Psoas muscle (tissue), 8 donors: ENCODE data around the gene REC114. TPM values are rescaled to one million over a fixed set of nuclear protein-coding genes. Genes with fewer than 3 reads are reported as not detected.

ENCODE experiments used
- ATAC-seq, 4 donors: fragments of 200-7000 bp; cut with Tn5 transposase; one replicate each; pipeline ENCODE4 v1.9.1; 2020; ENCODE audit warnings: moderate library complexity in 3 of 4, mild to moderate bottlenecking in 2 of 4
- DNase-seq, 2 donors: peaks; one replicate each; pipeline ENCODE4 v3.0.0-alpha.2; 2020
- H3K27ac ChIP-seq: fragments of 200-600 bp; one replicate; pipeline ENCODE4 v1.8.0; 2022
- H3K27me3 ChIP-seq, 3 donors: fragments of 200-600 bp in 1 of 3; one replicate each; pipeline versions ENCODE4 v1.6.1 to v1.8.0; 2013 to 2022; ENCODE audit warnings: low read length in 2 of 3, mild to moderate bottlenecking in 2 of 3, moderate library complexity in 1 of 3; ENCODE audit not compliant: insufficient read depth in 3 of 3
- H3K36me3 ChIP-seq, 2 donors: fragments of 200-600 bp in 1 of 2; one replicate each; pipeline versions ENCODE4 v1.6.1 to v1.8.0; 2013 to 2022; ENCODE audit warnings: low read depth in 1 of 2, mild to moderate bottlenecking in 1 of 2, moderate library complexity in 1 of 2; ENCODE audit not compliant: insufficient read depth in 1 of 2
- H3K4me1 ChIP-seq: fragments of 200-600 bp; one replicate; pipeline ENCODE4 v1.8.0; 2022
- H3K4me3 ChIP-seq: fragments of 200-600 bp; one replicate; pipeline ENCODE4 v1.8.0; 2022; ENCODE audit warnings: mild to moderate bottlenecking
- H3K9me3 ChIP-seq: fragments of 200-600 bp; one replicate; pipeline ENCODE4 v1.8.0; 2022
- WGBS, 3 donors: extraction: QIAGEN DNeasy Blood & Tissue Kit; methylation state at CpG; one replicate each; pipeline versions ENCODE4 v1.1.6 to v1.1.7; 2013; 5-methylcytosine and 5-hydroxymethylcytosine counted together
- intact Hi-C, 2 donors: fragments of 100-400 bp; cut with DNase I; formaldehyde crosslinking; loops; one replicate each; pipeline versions ENCODE4 v1.11.0 to v1.14.2; 2022
- long read RNA-seq, 2 donors: library from polyadenylated mRNA; unstranded; transcript quantifications; one replicate each; pipeline ENCODE4 v2.0.0, GENCODE V29; 2021
- polyA plus RNA-seq, 3 donors: library from polyadenylated mRNA; stranded (reverse); fragments of 200-250 nt; gene quantifications; one replicate each; pipeline ENCODE4 v1.2.3, GENCODE V29; 2013
- total RNA-seq, 4 donors: library from RNA; stranded (reverse); fragmentation: NEBNext Ultra II Directional in 2 of 4; extraction: Animal tissue kit (Norgen Biotek cat#: 25700) in 2 of 4; gene quantifications; one replicate each; pipeline versions ENCODE4 v1.2.1 to v1.2.4, GENCODE V29; 2021 to 2023
- TF ChIP-seq, protein P1 (sequence below): fragments of 200-600 bp; IDR thresholded peaks from one replicate; pipeline ENCODE4 v1.8.0; 2022; ENCODE audit warnings: antibody characterized with exemption
- donor health status: healthy with polysubstance abuse.
- donor health status: DM: no; HTN: no; CAD: no; lungs with moderate emphysema.
- donor health status: Bipolar disorder and iron deficiency.
- donor health status: healthy.
- donor health status: DM: yes; HTN: yes; CAD: no.
- donor health status: DM: no; HTN: no; CAD: no.
- donor health status: DM: no; HTN: no; CAD: no.
- donor health status: DM: yes; HTN: yes; CAD: no.

The REC114 gene, protein sequence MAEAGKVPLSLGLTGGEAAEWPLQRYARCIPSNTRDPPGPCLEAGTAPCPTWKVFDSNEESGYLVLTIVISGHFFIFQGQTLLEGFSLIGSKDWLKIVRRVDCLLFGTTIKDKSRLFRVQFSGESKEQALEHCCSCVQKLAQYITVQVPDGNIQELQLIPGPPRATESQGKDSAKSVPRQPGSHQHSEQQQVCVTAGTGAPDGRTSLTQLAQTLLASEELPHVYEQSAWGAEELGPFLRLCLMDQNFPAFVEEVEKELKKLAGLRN
- total RNA-seq (not detected), polyA plus RNA-seq (not detected)
- long read RNA-seq, donor 1: 0 reads
- long read RNA-seq, donor 2: 0 reads

DNA sequence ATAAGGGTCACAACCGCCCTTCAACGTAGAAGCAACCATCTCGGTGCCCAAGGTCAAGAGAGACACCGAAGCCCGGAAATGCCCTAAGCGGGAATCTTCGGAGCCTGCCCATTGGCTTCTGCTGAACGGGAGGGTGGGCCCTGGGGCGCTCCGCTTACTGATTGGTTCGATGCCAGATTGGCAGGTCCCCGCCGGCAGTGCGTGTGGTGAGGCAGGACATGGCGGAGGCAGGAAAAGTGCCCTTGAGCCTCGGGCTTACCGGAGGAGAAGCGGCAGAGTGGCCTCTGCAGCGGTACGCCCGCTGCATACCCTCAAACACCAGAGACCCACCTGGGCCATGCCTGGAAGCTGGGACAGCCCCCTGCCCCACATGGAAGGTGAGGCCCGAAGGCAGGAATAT lies at the start of gene REC114:
Gene REC114, plus strand, starts transcription at position 197 of the 400 bp plus-strand sequence. Its CDS starts 22 bp downstream, at position 219.
- ATAC-seq: no peak

DNA sequence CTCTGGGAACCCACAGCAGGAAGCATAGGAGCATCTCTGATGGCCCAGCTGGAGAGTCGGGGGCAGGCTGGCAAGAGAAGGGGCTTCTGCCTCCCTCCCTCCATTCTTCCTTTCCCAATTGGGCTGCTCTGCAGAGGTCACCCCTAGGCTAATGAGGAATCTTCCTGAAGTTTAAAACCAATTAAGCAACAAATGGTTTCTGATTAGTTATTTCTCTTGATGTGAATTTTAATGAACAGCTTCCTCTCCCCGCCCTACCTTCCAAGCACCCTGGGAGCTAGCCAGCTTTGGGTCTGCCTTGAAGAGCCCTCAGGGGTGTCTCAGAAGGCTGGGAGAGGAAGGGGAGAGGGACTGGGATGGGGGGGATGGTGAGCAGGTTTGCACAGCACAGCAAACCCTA lies 49.6 kb upstream of the REC114 start:
- intact Hi-C loops: no loop called here
- TF ChIP-seq, protein P1, sequence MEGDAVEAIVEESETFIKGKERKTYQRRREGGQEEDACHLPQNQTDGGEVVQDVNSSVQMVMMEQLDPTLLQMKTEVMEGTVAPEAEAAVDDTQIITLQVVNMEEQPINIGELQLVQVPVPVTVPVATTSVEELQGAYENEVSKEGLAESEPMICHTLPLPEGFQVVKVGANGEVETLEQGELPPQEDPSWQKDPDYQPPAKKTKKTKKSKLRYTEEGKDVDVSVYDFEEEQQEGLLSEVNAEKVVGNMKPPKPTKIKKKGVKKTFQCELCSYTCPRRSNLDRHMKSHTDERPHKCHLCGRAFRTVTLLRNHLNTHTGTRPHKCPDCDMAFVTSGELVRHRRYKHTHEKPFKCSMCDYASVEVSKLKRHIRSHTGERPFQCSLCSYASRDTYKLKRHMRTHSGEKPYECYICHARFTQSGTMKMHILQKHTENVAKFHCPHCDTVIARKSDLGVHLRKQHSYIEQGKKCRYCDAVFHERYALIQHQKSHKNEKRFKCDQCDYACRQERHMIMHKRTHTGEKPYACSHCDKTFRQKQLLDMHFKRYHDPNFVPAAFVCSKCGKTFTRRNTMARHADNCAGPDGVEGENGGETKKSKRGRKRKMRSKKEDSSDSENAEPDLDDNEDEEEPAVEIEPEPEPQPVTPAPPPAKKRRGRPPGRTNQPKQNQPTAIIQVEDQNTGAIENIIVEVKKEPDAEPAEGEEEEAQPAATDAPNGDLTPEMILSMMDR: no peak
- Histone ChIP-seq H3K4me1 (no peaks in the 10 kb centered on the region), H3K4me3 (no peak overlapping the region), H3K36me3 (no peaks in the 10 kb centered on the region), H3K27me3 (peaks cover 0 to 8% (median 2%) of the 10 kb centered on the region in 3 donors), H3K9me3 (no peaks in the 10 kb centered on the region), H3K27ac (no peak overlapping the region)
- WGBS, 3 donors: 60 to 75% (median 60%) methylated on average over 2 of the region's 2 CpGs
- DNase-seq (no peak), ATAC-seq (no peak)

More for the DNA sequence above, at the start of gene REC114:
- DNase-seq: no peak
- 91% methylated on average over 22 of the region's 22 CpGs for WGBS, 3 donors
- Histone ChIP-seq H3K27ac (no peak within 1 kb of the TSS), H3K36me3 (no peaks in the 10 kb centered on the region), H3K9me3 (no peaks in the 10 kb centered on the region), H3K4me3 (no peak within 1 kb of the TSS), H3K27me3 (peaks cover 3 to 25% (median 3%) of the 10 kb centered on the region in 3 donors), H3K4me1 (no peaks in the 10 kb centered on the region)
- intact Hi-C loops: no loop called here
- TF ChIP-seq, protein P1: no peak

DNA sequence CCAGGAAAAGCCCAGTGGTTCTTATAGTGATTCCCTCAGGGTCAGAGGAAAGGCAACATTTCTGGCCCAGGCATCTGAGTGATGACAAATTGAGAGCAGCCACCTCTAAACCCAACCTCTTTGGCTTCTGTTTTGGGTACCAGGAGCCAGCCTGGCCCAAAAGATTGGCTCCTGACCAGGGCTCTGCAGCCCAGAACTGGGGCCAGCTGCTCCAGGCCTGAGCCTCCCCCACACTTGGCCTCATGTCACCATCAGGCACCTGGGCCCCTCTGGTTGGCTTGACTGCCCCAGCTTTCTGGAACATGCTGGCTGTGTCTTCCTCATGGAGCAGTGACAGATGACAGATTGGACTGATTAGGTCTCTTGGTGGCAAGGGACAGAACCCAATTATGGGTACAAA lies 48.2 kb upstream of the REC114 start:
- H3K27ac ChIP-seq: no peak overlapping the region
- ATAC-seq (no peak), DNase-seq (no peak)
- H3K9me3 ChIP-seq: no peaks in the 10 kb centered on the region
- TF ChIP-seq, protein P1: no peak
- no peak overlapping the region for H3K4me3 ChIP-seq
- H3K27me3 ChIP-seq: peaks cover 0 to 8% (median 2%) of the 10 kb centered on the region in 3 donors
- H3K36me3 ChIP-seq: no peaks in the 10 kb centered on the region
- intact Hi-C loops: no loop called here
- H3K4me1 ChIP-seq: no peaks in the 10 kb centered on the region

DNA sequence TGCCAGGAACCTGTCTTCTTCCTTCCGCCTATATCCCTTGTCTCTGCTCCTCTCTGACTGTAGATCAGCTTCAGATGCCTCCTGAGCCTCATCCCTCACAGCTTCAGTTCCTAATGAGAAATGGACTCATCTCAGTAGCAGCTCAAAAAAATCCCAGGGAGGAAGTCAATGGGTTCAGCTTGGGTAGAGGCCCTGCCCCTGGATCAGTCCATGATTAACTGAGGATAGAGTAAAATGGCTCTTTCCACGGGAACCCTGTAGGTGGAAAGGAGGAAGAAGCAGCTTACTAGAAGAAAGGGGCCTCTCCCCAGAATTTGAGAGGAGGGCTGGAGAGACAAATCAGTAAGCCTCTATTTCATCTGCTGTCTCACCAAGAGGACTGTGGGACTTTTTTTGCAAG lies 47.3 kb upstream of the REC114 start:
- TF ChIP-seq, protein P1: no peak
- intact Hi-C loops: no loop called here

DNA sequence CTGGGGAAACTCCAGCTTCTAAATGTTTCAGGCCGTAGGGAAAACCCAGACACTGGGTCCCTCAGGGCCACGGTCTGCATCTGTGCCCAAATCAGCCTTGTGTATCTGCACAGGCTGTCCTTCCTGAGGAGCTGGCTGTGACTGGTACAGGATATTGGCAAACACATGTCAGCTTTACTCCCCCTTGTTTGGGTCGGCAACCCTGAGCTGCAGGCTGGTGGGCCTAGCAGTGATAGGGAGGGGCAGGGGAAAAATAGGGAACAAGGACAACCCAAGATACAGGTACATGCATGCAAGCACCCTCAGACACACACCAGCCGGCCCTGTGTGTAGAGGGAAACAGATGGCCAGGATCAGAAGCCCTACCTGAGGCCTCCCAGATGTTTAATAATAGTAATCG lies 45.5 kb upstream of the REC114 start:
- WGBS, 3 donors: 61 to 74% (median 65%) methylated on average over 5 of the region's 5 CpGs
- no peaks in the 10 kb centered on the region for H3K9me3 ChIP-seq
- no peak overlapping the region for H3K4me3 ChIP-seq
- no peaks in the 10 kb centered on the region for H3K4me1 ChIP-seq
- H3K27me3 ChIP-seq: peaks cover 0 to 8% (median 0%) of the 10 kb centered on the region in 3 donors
- H3K27ac ChIP-seq: no peak overlapping the region
- ATAC-seq: no peak
- intact Hi-C loops: no loop called here
- TF ChIP-seq, protein P1: no peak
- no peak for DNase-seq
- no peaks in the 10 kb centered on the region for H3K36me3 ChIP-seq

More for the DNA sequence above, 47.3 kb upstream of the REC114 start:
- Histone ChIP-seq H3K27me3 (peaks cover 0 to 8% (median 2%) of the 10 kb centered on the region in 3 donors), H3K4me3 (no peak overlapping the region), H3K27ac (no peak overlapping the region), H3K4me1 (no peaks in the 10 kb centered on the region), H3K9me3 (no peaks in the 10 kb centered on the region), H3K36me3 (no peaks in the 10 kb centered on the region)
- DNase-seq (no peak), ATAC-seq (no peak)
- 77 to 89% (median 85%) methylated on average over 2 of the region's 2 CpGs for WGBS, 3 donors
